Skin of body (tissue), 2 donors: ENCODE measurements around the gene EIF3A. TPM values are rescaled to one million over a fixed set of nuclear protein-coding genes. Genes with fewer than 3 reads are reported as not detected.
"Not testable (repeated sequence)": the region's sequence is repeated elsewhere in the genome, so short reads cannot be mapped to it uniquely, and the experiment has no call there.

Source experiments
- DNase-seq: peaks from one replicate; lab custom pipeline; 2025; lab: John Stamatoyannopoulos, UW
- total RNA-seq: library from RNA; depleted of rRNA; stranded (reverse); fragments of >200 nt; gene quantifications from one replicate; pipeline ENCODE4 v1.2.3, GENCODE V29; 2014

Gene EIF3A
- total RNA-seq, 1 donor from 2014 or later: 93.5 TPM

- no peak for DNase-seq
Observed at GRCh38 chr10:119049777-119050176, 30.8 kb downstream of the EIF3A start.

- DNase-seq: no peak
Observed at GRCh38 chr10:119049361-119049760, 31.3 kb downstream of the EIF3A start.

GRCh38 chr10:119045561-119045960, 35.1 kb downstream of the EIF3A start:
- no peak for DNase-seq

- no peak for DNase-seq
Observed at GRCh38 chr10:119042169-119042568, 38.4 kb downstream of the EIF3A start.

- no peak for DNase-seq
Observed at GRCh38 chr10:119041326-119041725, 39.3 kb downstream of the EIF3A start.

- DNase-seq: no peak
Observed at GRCh38 chr10:119039161-119039560, 41.5 kb downstream of the EIF3A start.

DNA sequence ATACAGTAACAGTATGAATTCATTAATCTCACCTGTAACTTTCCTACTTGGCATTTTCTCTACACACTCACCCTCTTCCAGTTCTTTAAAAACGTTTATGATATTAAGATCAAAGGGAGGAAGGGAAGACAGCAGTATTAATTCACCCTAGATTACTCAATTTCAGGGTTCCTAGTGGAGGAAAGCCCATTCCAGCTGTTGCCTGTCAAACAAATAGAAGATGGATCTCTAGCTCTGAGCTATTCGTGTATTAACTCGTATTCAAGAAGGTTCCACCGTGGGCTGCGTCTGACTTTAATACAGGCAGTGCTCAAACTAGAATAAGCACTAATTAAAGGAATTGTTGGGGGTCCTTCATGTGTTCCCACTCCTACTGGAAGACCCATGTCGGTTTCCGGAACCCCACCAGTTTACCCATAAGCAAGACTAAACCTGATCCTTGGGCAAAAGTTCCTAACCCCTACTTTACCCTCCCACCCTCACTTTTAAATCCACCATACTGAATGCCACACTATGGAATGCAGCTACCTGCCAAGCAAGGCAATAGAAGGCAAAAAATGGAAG, 49.0 kb downstream of the EIF3A start:
- no peak for DNase-seq

DNA sequence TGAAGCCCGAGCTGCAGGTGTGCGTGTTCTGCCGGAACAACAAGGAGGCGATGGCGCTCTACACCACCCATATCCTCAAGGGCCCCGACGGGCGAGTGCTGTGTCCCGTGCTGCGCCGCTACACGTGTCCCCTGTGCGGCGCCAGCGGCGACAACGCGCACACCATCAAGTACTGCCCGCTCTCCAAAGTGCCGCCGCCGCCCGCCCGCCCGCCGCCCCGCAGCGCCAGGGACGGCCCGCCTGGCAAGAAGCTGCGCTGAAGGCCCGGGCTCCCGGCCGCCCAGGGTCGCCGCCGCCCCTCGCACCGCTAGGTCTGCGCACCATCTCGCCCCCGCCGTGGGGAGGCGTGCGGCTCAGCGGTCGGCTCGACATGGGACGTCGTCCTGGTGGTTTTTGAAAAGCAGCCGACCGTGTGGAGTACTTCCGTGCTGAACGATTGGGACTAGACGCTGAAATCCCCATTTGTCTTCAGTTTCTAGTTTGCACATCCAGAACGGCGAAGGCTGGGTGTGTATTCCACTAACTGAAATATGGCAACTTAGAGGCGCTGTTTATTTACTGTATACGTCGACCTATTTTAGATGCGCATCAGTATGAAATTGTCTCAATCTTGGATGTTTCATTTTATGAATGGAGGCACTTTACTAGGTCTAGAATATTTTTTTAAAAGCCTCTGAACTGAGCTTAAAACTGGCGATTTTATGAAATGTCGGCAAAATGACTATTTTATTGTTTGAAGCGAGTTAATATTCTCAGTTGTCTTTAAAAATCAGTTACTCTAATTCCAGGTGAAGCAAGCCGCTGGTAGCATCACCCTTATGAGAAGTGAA, 50.0 kb downstream of the EIF3A start:
- DNase-seq: peak; percentile 6

GRCh38 chr10:119029613-119030420, 50.8 kb downstream of the EIF3A start, which contains the start of gene NANOS1:
Gene NANOS1 (plus strand): TSS chr10:119029714. CDS start chr10:119029802, 88 bp downstream.
- DNase-seq: no peak

DNA sequence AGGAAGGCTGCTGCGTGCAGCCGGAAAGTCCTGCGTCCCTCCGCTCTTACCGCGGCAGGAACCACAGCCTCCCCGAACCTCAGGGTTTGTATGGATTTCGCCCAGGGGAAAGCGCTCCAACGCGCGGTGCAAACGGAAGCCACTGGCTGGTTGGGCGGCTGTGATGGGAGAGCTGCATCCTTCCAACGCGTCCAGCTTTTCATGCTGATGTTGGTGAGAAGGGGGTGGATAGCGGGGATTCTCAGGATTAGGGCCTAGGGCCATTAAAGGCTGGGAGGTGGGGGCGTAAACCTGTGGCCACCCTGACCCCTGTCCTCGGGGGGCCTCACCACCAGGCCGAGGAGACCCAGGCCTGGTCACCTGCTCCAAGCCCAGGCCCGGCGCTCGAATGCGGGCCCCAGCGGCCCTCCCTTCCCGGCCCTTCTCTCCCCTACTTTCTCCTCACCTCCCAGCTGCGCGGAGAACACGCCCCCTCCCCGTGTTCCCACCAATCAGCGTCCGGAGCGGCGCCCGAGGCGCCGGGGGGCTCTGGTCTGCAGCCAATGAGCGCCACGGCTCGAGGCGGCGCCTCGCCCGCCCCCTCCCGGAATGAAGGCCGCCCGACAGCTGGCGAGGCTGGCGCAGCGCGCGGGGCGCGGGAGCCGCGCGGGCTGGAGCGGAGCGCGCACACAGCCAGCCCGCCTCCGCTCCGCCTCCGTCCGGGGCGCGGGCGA, 51.6 kb downstream of the EIF3A start:
- peak; percentile 72 for DNase-seq

- DNase-seq: not testable (repeated sequence)
Observed at GRCh38 chr10:119028445-119028899, 52.1 kb downstream of the EIF3A start.

- no peak for DNase-seq
Observed at GRCh38 chr10:119026301-119027110, 54.1 kb downstream of the EIF3A start.

- DNase-seq: no peak
Observed at GRCh38 chr10:119025776-119026175, 54.8 kb downstream of the EIF3A start.

DNA sequence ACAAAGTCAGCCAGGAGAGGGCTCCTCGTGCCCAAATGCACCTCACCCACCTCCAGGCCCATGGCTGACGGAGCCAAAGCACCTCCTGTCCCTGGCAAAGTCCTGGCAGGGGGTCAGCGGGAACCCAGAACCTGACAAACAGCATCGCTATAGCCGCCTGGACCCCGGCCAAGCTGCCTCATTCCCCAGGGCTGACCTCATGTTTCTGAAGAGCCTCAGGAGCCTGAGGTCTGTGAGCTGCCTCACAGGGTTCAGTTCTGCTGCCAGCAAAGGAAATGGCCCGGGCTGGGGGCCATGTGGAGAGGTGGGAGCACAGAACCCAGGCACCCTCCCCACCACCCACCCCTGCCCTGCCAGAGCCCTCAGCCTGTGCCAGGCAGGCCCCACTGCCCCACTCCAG, 55.3 kb downstream of the EIF3A start:
- no peak for DNase-seq

- DNase-seq: no peak
Observed at GRCh38 chr10:119024882-119025281, 55.7 kb downstream of the EIF3A start.

DNA sequence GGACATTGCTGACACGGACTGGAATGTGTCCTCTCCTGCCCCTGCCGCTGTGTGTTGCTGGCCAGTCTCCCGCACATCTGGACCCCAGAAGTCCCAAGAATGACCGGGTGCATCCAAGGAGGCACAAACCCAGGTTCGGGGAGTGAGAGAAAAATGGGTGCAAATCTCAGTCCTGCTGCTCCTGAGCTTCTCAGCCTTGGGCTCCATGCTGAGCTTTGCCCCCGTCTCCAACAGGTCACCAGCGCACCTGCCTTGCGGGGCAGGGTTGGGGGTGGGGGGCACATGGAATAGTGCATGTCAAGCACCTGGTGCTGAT, 57.1 kb downstream of the EIF3A start:
- no peak for DNase-seq

GRCh38 chr10:119022846-119023552, 57.6 kb downstream of the EIF3A start:
- no peak for DNase-seq

- no peak for DNase-seq
Observed at GRCh38 chr10:119020627-119020946, 60.0 kb downstream of the EIF3A start.

DNA sequence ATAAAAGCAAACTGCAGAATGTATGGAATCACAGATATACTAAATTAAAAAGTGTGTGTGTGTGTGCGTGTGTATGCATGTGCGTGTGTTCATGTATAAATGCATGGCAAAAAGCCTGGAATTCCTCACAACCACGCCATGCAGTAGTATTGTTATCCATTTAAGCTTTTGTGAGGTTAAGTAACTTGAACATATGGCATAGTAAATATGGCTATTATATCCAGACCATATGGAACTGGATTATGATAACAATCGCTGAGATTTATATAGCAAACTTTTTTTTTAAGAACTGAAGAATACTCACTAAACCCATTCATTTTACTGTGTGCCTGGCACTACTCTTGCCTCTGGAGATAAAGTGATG, 73.4 kb downstream of the EIF3A start:
- no peak for DNase-seq
